Measurements from ENCODE around the gene PLIN5.
"Not testable (repeated sequence)": the region's sequence is repeated elsewhere in the genome, so short reads cannot be mapped to it uniquely, and the experiment has no call there.

DNA sequence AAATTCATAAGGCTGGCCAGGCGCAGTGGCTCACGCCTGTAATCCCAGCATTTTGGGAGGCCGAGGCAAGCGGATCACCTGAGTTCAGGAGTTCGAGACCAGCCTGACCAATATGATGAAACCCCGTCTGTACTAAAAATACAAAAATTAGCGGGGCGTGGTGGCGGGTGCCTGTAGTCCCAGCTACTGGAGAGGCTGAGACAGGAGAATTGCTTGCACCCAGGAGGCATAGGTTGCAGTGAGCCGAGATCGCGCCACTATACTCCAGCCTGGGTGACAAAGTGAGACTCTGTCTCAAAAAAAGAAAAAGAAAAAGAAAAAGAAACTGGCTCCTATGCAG, 6.8 kb upstream of the PLIN5 start:
- TF ChIP-seq ARNT (IDR thresholded peaks at IDR 0.05); SUZ12 (IDR thresholded peaks at IDR 0.05); CTBP1 (IDR thresholded peaks at IDR 0.05; ENCODE audit: borderline replicate concordance); TARDBP (IDR thresholded peaks at IDR 0.05); BHLHE40 (IDR thresholded peaks at IDR 0.05; ENCODE audit: borderline replicate concordance); ZNF384 (IDR thresholded peaks at IDR 0.05): not testable (repeated sequence)

Measured in HEK293T (cell line).